Pancreas (tissue), 10 donors: ENCODE data around the gene OR10R2. TPM values are rescaled to one million over a fixed set of nuclear protein-coding genes. Genes with fewer than 3 reads are reported as not detected.
A peak's percentile ranks its signal among the peaks of the same experiment; 100 is the strongest.

ENCODE experiments used
- ATAC-seq, 4 donors: fragments of 200-7000 bp; cut with Tn5 transposase; one replicate each; pipeline versions ENCODE4 v1.8.0 to v1.9.1; 2020; ENCODE audit warnings: mild to moderate bottlenecking in 4 of 4, moderate library complexity in 4 of 4
- DNase-seq, 6 donors: peaks; one replicate each; pipeline ENCODE4 v3.0.0-alpha.2; 2020
- FAIRE-seq: peaks from 2 replicates; lab custom pipeline; 2012; peaks lifted over from hg19 to GRCh38; lab: Jason Lieb, UNC
- H3K27ac ChIP-seq, 4 donors: fragments of 200-600 bp; sonication (generic); 1 replicate in 3 of 4; 2 replicates in 1 of 4; pipeline versions ENCODE4 v1.5.0 to v1.8.0; 2020
- H3K27me3 ChIP-seq, 4 donors: fragments of 200-600 bp; one replicate each; pipeline ENCODE4 v1.8.0; 2021
- H3K36me3 ChIP-seq, 3 donors: fragments of 200-600 bp; sonication (generic) in 1 of 3; one replicate each; pipeline versions ENCODE4 v1.5.0 to v1.8.0; 2020 to 2021
- H3K4me1 ChIP-seq, 3 donors: fragments of 200-600 bp; one replicate each; pipeline ENCODE4 v1.8.0; 2021
- H3K4me3 ChIP-seq, 4 donors: fragments of 200-600 bp; sonication (generic) in 2 of 4; one replicate each; pipeline versions ENCODE4 v1.5.0 to v1.8.0; 2020 to 2021
- H3K9me3 ChIP-seq, 4 donors: fragments of 200-600 bp; one replicate each; pipeline ENCODE4 v1.8.0; 2021
- CTCF ChIP-seq, 4 donors: fragments of 200-600 bp; sonication (generic) in 3 of 4; IDR thresholded peaks; one replicate each; pipeline versions ENCODE4 v1.5.0 to v1.8.0; 2021; ENCODE audit warnings: antibody characterized with exemption in 4 of 4
- WGBS, 2 donors: extraction: QIAGEN DNeasy Blood & Tissue Kit; methylation state at CpG; one replicate each; pipeline ENCODE4 v1.1.7; 2013; 5-methylcytosine and 5-hydroxymethylcytosine counted together
- intact Hi-C, 3 donors: fragments of 100-400 bp; cut with DNase I; formaldehyde crosslinking; loops; one replicate each; pipeline versions ENCODE4 v1.11.1 to v1.14.2; 2022
- polyA plus RNA-seq, 2 donors: library from polyadenylated mRNA; stranded (reverse); fragments of 200-250 nt; gene quantifications; one replicate each; pipeline ENCODE4 v1.2.3, GENCODE V29; 2013
- total RNA-seq, 6 donors: library from RNA; stranded (reverse); fragmentation: NEBNext Ultra II Directional in 4 of 6; extraction: Animal tissue kit (Norgen Biotek cat#: 25700) in 4 of 6; gene quantifications; one replicate each; pipeline versions ENCODE4 v1.2.1 to v1.2.4, GENCODE V29; 2021 to 2023
- donor health status: healthy with polysubstance abuse.
- donor health status: DM: no; HTN: no; CAD: no; lungs with moderate emphysema.
- donor health status: DM: no; HTN: no; CAD: no.
- donor health status: control.
- donor health status: control.
- donor health status: Bipolar disorder and iron deficiency.
- donor health status: DM: yes; HTN: yes; CAD: no.
- donor health status: DM: no; HTN: no; CAD: no.
- donor health status: DM: no; HTN: no; CAD: no.
- donor health status: DM: yes; HTN: yes; CAD: no.

OR10R2 gene
- total and polyA plus RNA-seq, 8 donors, result not detected

- WGBS, 2 donors, result 19 to 32% methylated on average over 1 of the region's 1 CpG
- no peak for TF ChIP-seq CTCF (IDR thresholded peaks at IDR 0.05)
- no peak overlapping the region for H3K27ac ChIP-seq
- intact Hi-C loops, result no loop called here
- H3K9me3 ChIP-seq, result no peaks in the 10 kb centered on the region
- no peak overlapping the region for H3K4me3 ChIP-seq
- H3K27me3 ChIP-seq, result no peaks in the 10 kb centered on the region
- ATAC-seq (no peak), DNase-seq (no peak), FAIRE-seq (no peak)
- no peaks in the 10 kb centered on the region for H3K36me3 ChIP-seq
- H3K4me1 ChIP-seq, result no peaks in the 10 kb centered on the region
Measured at GRCh38 chr1:158520021-158520420, 48.0 kb downstream of the OR10R2 start.

- FAIRE-seq, result no peak
- no peaks in the 10 kb centered on the region for H3K27me3 ChIP-seq
Measured at GRCh38 chr1:158520955-158521665, 49.1 kb downstream of the OR10R2 start.

GRCh38 chr1:158521666-158522058 is 49.6 kb downstream of the OR10R2 start:
- FAIRE-seq, result no peak
- Histone ChIP-seq H3K27ac (no peak overlapping the region), H3K4me3 (no peak overlapping the region), H3K27me3 (no peaks in the 10 kb centered on the region), H3K9me3 (no peaks in the 10 kb centered on the region), H3K36me3 (no peaks in the 10 kb centered on the region), H3K4me1 (no peaks in the 10 kb centered on the region)
- WGBS, 2 donors, result 53 to 58% methylated on average over 2 of the region's 2 CpGs
- TF ChIP-seq CTCF (IDR thresholded peaks at IDR 0.05), result no peak
- intact Hi-C loops, result no loop called here
- DNase-seq, result no peak
- no peak for ATAC-seq

More at GRCh38 chr1:158520955-158521665, 49.1 kb downstream of the OR10R2 start:
- 52 to 64% methylated on average over 3 of the region's 3 CpGs for WGBS, 2 donors
- no peak overlapping the region for H3K4me3 ChIP-seq
- no peak for DNase-seq
- no peak overlapping the region for H3K27ac ChIP-seq
- no peaks in the 10 kb centered on the region for H3K9me3 ChIP-seq
- no peaks in the 10 kb centered on the region for H3K4me1 ChIP-seq
- H3K36me3 ChIP-seq, result no peaks in the 10 kb centered on the region
- TF ChIP-seq CTCF (IDR thresholded peaks at IDR 0.05), result no peak
- no peak for ATAC-seq
- intact Hi-C loops, result no loop called here

- H3K4me3 ChIP-seq, result no peak overlapping the region
- no peak overlapping the region for H3K27ac ChIP-seq
- no peak for ATAC-seq
- H3K36me3 ChIP-seq, result no peaks in the 10 kb centered on the region
- DNase-seq, result no peak
- H3K9me3 ChIP-seq, result no peaks in the 10 kb centered on the region
- no peaks in the 10 kb centered on the region for H3K27me3 ChIP-seq
- 0 to 23% methylated on average over 2 of the region's 2 CpGs for WGBS, 2 donors
- H3K4me1 ChIP-seq, result no peaks in the 10 kb centered on the region
- intact Hi-C loops, result no loop called here
- no peak for FAIRE-seq
- peak in 3 of 4 donors; percentile 7 to 34 (median 26) for TF ChIP-seq CTCF (IDR thresholded peaks at IDR 0.05)
Measured at GRCh38 chr1:158527190-158527815, 55.3 kb downstream of the OR10R2 start.

Other genes with a start within 250 kb of the OR10R2 start
- under 1 TPM in 1 of 6 donors, not detected in 5; 0.09 TPM for gene CD1A, start 217.8 kb upstream of the OR10R2 start, total RNA-seq
- not detected for gene CD1A, start 217.8 kb upstream of the OR10R2 start, polyA plus RNA-seq
- gene CD1C, start 182.3 kb upstream of the OR10R2 start, total RNA-seq, result 1 to 10 TPM in 1 of 6 donors, under 1 TPM in 2, not detected in 3; 0.20 to 1.3 (median 0.52) TPM
- gene CD1C, start 182.3 kb upstream of the OR10R2 start, polyA plus RNA-seq, result under 1 TPM in 1 of 2 donors, not detected in 1; 0.12 TPM
- gene CD1B, start 140.7 kb upstream of the OR10R2 start, total RNA-seq, result under 1 TPM in 1 of 6 donors, not detected in 5; 0.19 TPM
- not detected for gene CD1B, start 140.7 kb upstream of the OR10R2 start, polyA plus RNA-seq
- gene CD1E, start 118.3 kb upstream of the OR10R2 start, total RNA-seq, result under 1 TPM in 2 of 6 donors, not detected in 4; 0.55 to 0.72 TPM
- gene CD1E, start 118.3 kb upstream of the OR10R2 start, polyA plus RNA-seq, result not detected
- gene OR10T2, start 72.8 kb upstream of the OR10R2 start, total RNA-seq, result not detected
- gene OR10T2, start 72.8 kb upstream of the OR10R2 start, polyA plus RNA-seq, result not detected
- not detected for gene OR10K2, start 46.0 kb upstream of the OR10R2 start, total RNA-seq
- not detected for gene OR10K2, start 46.0 kb upstream of the OR10R2 start, polyA plus RNA-seq
- not detected for gene OR10K1, start 10.4 kb upstream of the OR10R2 start, total RNA-seq
- gene OR10K1, start 10.4 kb upstream of the OR10R2 start, polyA plus RNA-seq, result not detected
- not detected for gene OR6Y1, start 82.2 kb downstream of the OR10R2 start, total RNA-seq
- gene OR6Y1, start 82.2 kb downstream of the OR10R2 start, polyA plus RNA-seq, result not detected
- not detected for gene OR6P1, start 98.4 kb downstream of the OR10R2 start, total RNA-seq
- gene OR6P1, start 98.4 kb downstream of the OR10R2 start, polyA plus RNA-seq, result not detected
- not detected for gene OR10X1, start 107.7 kb downstream of the OR10R2 start, total RNA-seq
- gene OR10X1, start 107.7 kb downstream of the OR10R2 start, polyA plus RNA-seq, result not detected
- not detected for gene OR10Z1, start 133.0 kb downstream of the OR10R2 start, total RNA-seq
- gene OR10Z1, start 133.0 kb downstream of the OR10R2 start, polyA plus RNA-seq, result not detected
- under 1 TPM in 2 of 6 donors, not detected in 4; 0.03 to 0.13 TPM for gene SPTA1, start 214.5 kb downstream of the OR10R2 start, total RNA-seq
- gene SPTA1, start 214.5 kb downstream of the OR10R2 start, polyA plus RNA-seq, result under 1 TPM in 1 of 2 donors, not detected in 1; 0.09 TPM
- gene OR6K2, start 228.4 kb downstream of the OR10R2 start, total RNA-seq, result not detected
- gene OR6K2, start 228.4 kb downstream of the OR10R2 start, polyA plus RNA-seq, result not detected
- gene OR6K3, start 248.5 kb downstream of the OR10R2 start, total RNA-seq, result not detected
- not detected for gene OR6K3, start 248.5 kb downstream of the OR10R2 start, polyA plus RNA-seq